Stimulated activated CD4-positive, alpha-beta T cell treated with anti-CD3 and anti-CD28 coated beads, TNF-alpha, amount 100 ng/mL, for 1 hour (primary cell): Measurements from ENCODE around the gene CELA2A.
"Not testable (repeated sequence)": the region's sequence is repeated elsewhere in the genome, so short reads cannot be mapped to it uniquely, and the experiment has no call there.

Source experiments
- DNase-seq, 3 donors: peaks; one replicate each; pipeline ENCODE4 v3.0.0-alpha.2; 2020; ENCODE audit warnings: low read depth in 3 of 3, low spot score in 1 of 3

The CELA2A gene

GRCh38 chr1:15466955-15467625, 10.6 kb downstream of the CELA2A start:
- DNase-seq: not testable (repeated sequence)

- DNase-seq: no peak
Measured at GRCh38 chr1:15468145-15468544, 11.6 kb downstream of the CELA2A start.

- no peak for DNase-seq
Measured at GRCh38 chr1:15469361-15469760, 12.8 kb downstream of the CELA2A start.

- not testable (repeated sequence) for DNase-seq
Measured at GRCh38 chr1:15469821-15470448, 13.4 kb downstream of the CELA2A start.

- not testable (repeated sequence) for DNase-seq
Measured at GRCh38 chr1:15471067-15471466, 14.5 kb downstream of the CELA2A start.

GRCh38 chr1:15471723-15472122, 15.2 kb downstream of the CELA2A start:
- DNase-seq: not testable (repeated sequence)

- DNase-seq: no peak
Measured at GRCh38 chr1:15472587-15472986, 16.1 kb downstream of the CELA2A start.

GRCh38 chr1:15475752-15476314, 19.3 kb downstream of the CELA2A start, which contains the start of gene CELA2B:
Gene CELA2B, plus strand, starts transcription at chr1:15476104. Its CDS starts 22 bp downstream, at chr1:15476126.
- no peak for DNase-seq

- DNase-seq: no peak
Measured at GRCh38 chr1:15476927-15477326, 20.4 kb downstream of the CELA2A start.

- no peak for DNase-seq
Measured at GRCh38 chr1:15477646-15478212, 21.2 kb downstream of the CELA2A start.

- no peak for DNase-seq
Measured at GRCh38 chr1:15479654-15480347, 23.3 kb downstream of the CELA2A start.

- DNase-seq: not testable (repeated sequence)
Measured at GRCh38 chr1:15482455-15482854, 25.9 kb downstream of the CELA2A start.

GRCh38 chr1:15482983-15483543, 26.5 kb downstream of the CELA2A start:
- DNase-seq: not testable (repeated sequence)

- DNase-seq: no peak
Measured at GRCh38 chr1:15483971-15484370, 27.4 kb downstream of the CELA2A start.

GRCh38 chr1:15484443-15484842, 27.9 kb downstream of the CELA2A start:
- DNase-seq: not testable (repeated sequence)

- no peak for DNase-seq
Measured at GRCh38 chr1:15485636-15486035, 29.1 kb downstream of the CELA2A start.

- DNase-seq: not testable (repeated sequence)
Measured at GRCh38 chr1:15486844-15487610, 30.5 kb downstream of the CELA2A start.

GRCh38 chr1:15488371-15488770, 31.8 kb downstream of the CELA2A start:
- DNase-seq: no peak

- DNase-seq: no peak
Measured at GRCh38 chr1:15489052-15489736, 32.7 kb downstream of the CELA2A start.

GRCh38 chr1:15491010-15491409, 34.5 kb downstream of the CELA2A start:
- not testable (repeated sequence) for DNase-seq
